A673 (cell line): Measurements from ENCODE around the gene MPRIP. TPM values are rescaled to one million over a fixed set of nuclear protein-coding genes. Genes with fewer than 3 reads are reported as not detected.
A peak's percentile ranks its signal among the peaks of the same experiment; 100 is the strongest.

ENCODE experiments used
- BruUV-seq: library from RNA; stranded (reverse); fragments of 400-500 nt; replicated peaks from 2 replicates; lab custom pipeline; 2021; lab: Mats Ljungman, UMichigan
- CTCF ChIA-PET: fragments of 300-600 bp; sonication (Branson Sonifier 250); formaldehyde crosslinking; loops from one replicate; lab custom pipeline; 2022; ENCODE audit warnings: antibody characterized with exemption; lab: Charles Lee
- POLR2A ChIA-PET: fragments of 300-600 bp; sonication (Branson Sonifier 250); formaldehyde crosslinking; loops from one replicate; lab custom pipeline; 2022; ENCODE audit warnings: antibody characterized with exemption; ENCODE audit not compliant: low non-redundant PET; lab: Charles Lee
- DNase-seq: peaks from one replicate; pipeline ENCODE4 v3.0.0-alpha.2; 2015; ENCODE audit warnings: low spot score
- H3K27ac ChIP-seq: fragments of 200-600 bp; sonication (generic); 2 replicates; pipeline ENCODE4 v1.5.1; 2016; ENCODE audit warnings: mixed run types, low read depth, mild to moderate bottlenecking, mixed read lengths, antibody characterized with exemption, low read length; ENCODE audit not compliant: poor library complexity, severe bottlenecking
- H3K27me3 ChIP-seq: fragments of 200-600 bp; sonication (generic); replicated peaks from 2 replicates; pipeline ENCODE4 v1.6.1; 2017; ENCODE audit warnings: mixed run types, low read depth, mild to moderate bottlenecking, mixed read lengths, antibody characterized with exemption, low read length; ENCODE audit not compliant: insufficient read depth, poor library complexity
- H3K36me3 ChIP-seq: fragments of 200-600 bp; sonication (generic); 2 replicates; pipeline ENCODE4 v1.6.1; 2016; ENCODE audit warnings: mixed run types, mild to moderate bottlenecking, mixed read lengths, antibody characterized with exemption, low read length; ENCODE audit not compliant: insufficient read depth, poor library complexity, severe bottlenecking
- H3K4me1 ChIP-seq: fragments of 200-600 bp; sonication (generic); 2 replicates; pipeline ENCODE4 v1.6.1; 2017; ENCODE audit warnings: mixed run types, mild to moderate bottlenecking, mixed read lengths, antibody characterized with exemption, low read length; ENCODE audit not compliant: insufficient read depth, poor library complexity, severe bottlenecking
- H3K4me3 ChIP-seq: fragments of 200-600 bp; sonication (generic); 2 replicates; pipeline ENCODE4 v1.5.1; 2016; ENCODE audit warnings: low read depth, mixed run types, mild to moderate bottlenecking, mixed read lengths, low read length; ENCODE audit not compliant: poor library complexity, severe bottlenecking
- H3K9me3 ChIP-seq: fragments of 200-600 bp; sonication (generic); 2 replicates; pipeline ENCODE4 v1.6.1; 2016; ENCODE audit warnings: mixed run types, low read depth, mild to moderate bottlenecking, mixed read lengths, antibody characterized with exemption, low read length; ENCODE audit not compliant: poor library complexity, severe bottlenecking
- CTCF ChIP-seq: fragments of 300-800, 200-600 bp; sonication (generic); conservative IDR thresholded peaks from 2 replicates; pipeline ENCODE4 v1.5.1; 2017; ENCODE audit warnings: low read depth, mild to moderate bottlenecking, antibody characterized with exemption, low read length, moderate library complexity, mixed read lengths
- EZH2 ChIP-seq: fragments of 200-600 bp; sonication (generic); IDR thresholded peaks from 2 replicates; pipeline ENCODE4 v1.6.1; 2017; ENCODE audit warnings: borderline replicate concordance, low read depth, mild to moderate bottlenecking, mixed read lengths, antibody characterized with exemption, low read length; ENCODE audit not compliant: poor library complexity, severe bottlenecking
- intact Hi-C: fragments of 100-400 bp; cut with micrococcal nuclease; formaldehyde crosslinking; loops from one replicate; pipeline ENCODE4 v1.10.0; 2022; ENCODE audit not compliant: unreplicated experiment
- total RNA-seq: library from RNA; stranded (reverse); gene quantifications from 2 replicates; pipeline ENCODE4 v1.2.3, GENCODE V29; 2021

Gene MPRIP
- total RNA-seq, 1 experiment from 2014 or later = 290 TPM

GRCh38 chr17:17054636-17055035, 12.4 kb downstream of the MPRIP start:
- Histone ChIP-seq H3K27me3 (no peaks in the 10 kb centered on the region), H3K4me1 (peaks cover 38% of the 10 kb centered on the region), H3K36me3 (peaks cover 4% of the 10 kb centered on the region), H3K27ac (peak overlapping the region; percentile 21), H3K9me3 (no peaks in the 10 kb centered on the region), H3K4me3 (no peak overlapping the region)
- TF ChIP-seq CTCF = no peak
- no peak for TF ChIP-seq EZH2
- no peak for DNase-seq
- ChIA-PET POLR2A (no interaction called here), CTCF (interaction anchor here (1.1 kb wide), 1 partner anchor 87 kb away, joined by 3 read pairs; no protein-coding TSS in a partner anchor)
- BruUV-seq = no TSS peak
- intact Hi-C loops = no loop called here

GRCh38 chr17:17055286-17056155, 13.3 kb downstream of the MPRIP start:
- peak; percentile 57 for DNase-seq
- ChIA-PET CTCF (interaction anchor here (1.1 kb wide), 1 partner anchor 86 kb away, joined by 3 read pairs; no protein-coding TSS in a partner anchor), POLR2A (interaction anchor here (0.5 kb wide), 1 partner anchor 144 kb away, joined by 6 read pairs; no protein-coding TSS in a partner anchor)
- no TSS peak for BruUV-seq
- H3K27me3 ChIP-seq = no peaks in the 10 kb centered on the region
- H3K27ac ChIP-seq = peak overlapping the region; percentile 21
- H3K4me3 ChIP-seq = no peak overlapping the region
- peaks cover 4% of the 10 kb centered on the region for H3K36me3 ChIP-seq
- peaks cover 38% of the 10 kb centered on the region for H3K4me1 ChIP-seq
- intact Hi-C loops = no loop called here
- TF ChIP-seq CTCF (no peak), EZH2 (no peak)
- H3K9me3 ChIP-seq = no peaks in the 10 kb centered on the region

GRCh38 chr17:17056156-17056539, 13.9 kb downstream of the MPRIP start:
- CTCF ChIA-PET = no interaction called here
- no peak for TF ChIP-seq EZH2
- no peak for TF ChIP-seq CTCF
- no peak overlapping the region for H3K27ac ChIP-seq
- H3K4me3 ChIP-seq = no peak overlapping the region
- no TSS peak for BruUV-seq
- peaks cover 37% of the 10 kb centered on the region for H3K4me1 ChIP-seq
- H3K9me3 ChIP-seq = no peaks in the 10 kb centered on the region
- no peaks in the 10 kb centered on the region for H3K27me3 ChIP-seq
- POLR2A ChIA-PET = interaction anchor here (0.5 kb wide), 1 partner anchor 144 kb away, joined by 6 read pairs; no protein-coding TSS in a partner anchor
- DNase-seq = no peak
- peaks cover 4% of the 10 kb centered on the region for H3K36me3 ChIP-seq
- intact Hi-C loops = no loop called here
